ENCODE measurements around the gene FAF1. TPM values are rescaled to one million over a fixed set of nuclear protein-coding genes. Genes with fewer than 3 reads are reported as not detected.
"Not testable (repeated sequence)": the region's sequence is repeated elsewhere in the genome, so short reads cannot be mapped to it uniquely, and the experiment has no call there.

FAF1 gene
- total RNA-seq, 1 donor from 2014 or later = 40.5 TPM

DNA sequence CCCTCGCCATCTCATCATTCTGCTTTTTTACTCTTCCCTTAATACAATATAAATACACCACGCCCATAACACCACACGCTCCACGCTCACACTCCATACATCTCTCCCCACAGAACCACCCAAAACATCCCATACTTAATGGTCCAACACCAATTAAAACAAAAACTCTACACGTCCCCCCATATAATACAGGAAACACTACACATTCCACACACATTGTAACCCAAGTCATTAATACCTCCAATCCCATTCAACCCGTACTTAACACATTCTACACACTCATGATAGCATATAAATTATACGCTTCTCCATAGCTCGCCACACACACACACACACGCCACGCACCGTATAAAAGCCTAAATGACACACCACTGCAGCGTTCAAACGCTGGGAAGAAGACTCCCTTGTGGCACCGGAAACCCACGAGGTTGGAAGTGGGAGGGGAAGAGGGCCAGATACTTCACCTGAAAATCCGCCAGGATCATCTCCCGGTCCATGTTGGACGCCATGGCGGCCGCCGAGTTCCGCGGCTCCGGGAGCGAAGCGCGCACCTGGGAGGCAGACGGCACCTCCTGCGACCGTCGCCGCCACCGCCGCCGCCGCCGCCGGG is 659 bp downstream of the FAF1 start:
- peak; percentile 27 for DNase-seq (ENCODE audit: low spot score)

DNA sequence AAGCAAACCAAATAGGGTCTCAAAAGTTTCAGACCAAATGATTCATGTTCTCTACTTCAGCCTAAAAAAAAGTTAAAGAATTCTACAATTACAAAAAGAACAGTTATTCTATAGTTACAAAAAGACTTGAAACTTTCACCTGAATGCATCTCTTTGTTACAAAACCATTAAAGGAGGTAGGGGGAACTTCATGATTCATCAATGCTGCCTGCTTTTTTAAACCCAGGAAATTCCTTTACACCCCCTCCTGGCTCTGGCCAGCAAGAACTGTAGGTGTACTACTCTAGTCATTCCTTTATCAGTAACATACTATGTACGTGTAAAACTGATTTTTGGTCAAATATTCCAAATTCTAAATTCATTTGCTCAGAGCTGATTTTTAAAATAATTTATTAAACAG is 5.0 kb downstream of the FAF1 start:
- no peak for DNase-seq (ENCODE audit: low spot score)

DNA sequence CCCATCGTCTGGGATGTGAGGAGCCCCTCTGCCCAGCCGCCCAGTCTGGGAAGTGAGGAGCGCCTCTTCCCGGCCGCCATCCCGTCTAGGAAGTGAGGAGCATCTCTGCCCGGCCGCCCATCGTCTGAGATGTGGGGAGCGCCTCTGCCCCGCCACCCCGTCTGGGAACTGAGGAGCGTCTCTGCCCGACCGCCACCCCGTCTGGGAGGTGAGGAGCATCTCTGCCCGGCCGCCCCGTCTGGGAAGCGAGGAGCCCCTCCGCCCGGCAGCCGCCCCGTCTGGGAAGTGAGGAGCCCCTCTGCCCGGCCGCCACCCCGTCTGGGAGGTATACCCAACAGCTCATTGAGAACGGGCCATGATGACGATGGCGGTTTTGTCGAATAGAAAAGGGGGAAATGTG is 7.5 kb downstream of the FAF1 start:
- not testable (repeated sequence) for DNase-seq (ENCODE audit: low spot score)

DNA sequence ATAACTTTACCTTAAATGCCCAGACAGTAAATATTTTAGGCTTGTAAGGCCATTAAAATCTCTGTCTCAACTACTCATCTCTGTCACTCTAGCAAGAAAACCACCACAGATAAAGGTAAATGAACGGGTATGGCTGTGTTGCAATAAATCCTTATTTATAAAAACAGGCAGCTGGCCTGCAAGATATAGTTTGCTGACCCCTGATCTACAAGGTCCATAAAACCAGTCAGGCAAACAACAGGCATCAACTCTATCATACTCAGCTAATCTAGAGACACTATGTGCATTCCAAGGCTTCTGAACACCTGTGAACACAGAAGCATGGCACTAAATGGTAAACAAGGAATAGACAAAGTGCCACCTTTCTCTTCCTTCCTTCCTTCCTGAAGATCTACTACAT is 9.7 kb downstream of the FAF1 start:
- DNase-seq (ENCODE audit: low spot score) = no peak

DNA sequence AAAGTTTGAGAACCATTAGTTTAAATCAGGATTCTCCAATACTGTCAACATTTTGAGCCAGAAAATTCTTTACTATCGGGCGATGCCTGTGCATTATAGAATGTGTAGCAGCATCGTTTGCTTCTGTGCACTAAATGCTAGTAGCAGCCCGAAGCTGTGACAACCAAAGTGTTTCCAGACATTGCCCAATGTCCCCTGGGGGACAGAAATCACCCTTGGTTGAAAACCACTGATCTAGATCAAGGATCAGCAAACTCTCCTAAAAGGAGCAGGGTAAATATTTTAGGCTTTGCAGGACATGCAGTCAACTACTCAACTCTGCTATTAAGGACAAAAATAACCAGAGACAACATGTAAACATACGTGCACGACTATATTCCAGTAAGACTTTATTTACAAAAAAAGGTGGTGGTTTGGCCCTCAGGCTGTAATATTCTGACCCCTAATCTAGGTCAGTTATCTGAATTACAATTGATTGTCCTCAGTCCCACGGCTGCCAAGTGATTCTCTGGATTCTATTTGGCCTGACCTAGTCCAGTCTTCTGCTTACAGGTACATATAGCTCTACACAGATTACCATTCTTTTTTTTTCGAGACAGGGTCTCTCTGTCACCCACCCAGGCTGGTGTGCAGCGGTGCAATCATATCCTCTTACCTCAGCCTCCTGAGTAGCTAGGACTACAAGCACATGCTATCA is 10.6 kb downstream of the FAF1 start:
- no peak for DNase-seq (ENCODE audit: low spot score)

DNA sequence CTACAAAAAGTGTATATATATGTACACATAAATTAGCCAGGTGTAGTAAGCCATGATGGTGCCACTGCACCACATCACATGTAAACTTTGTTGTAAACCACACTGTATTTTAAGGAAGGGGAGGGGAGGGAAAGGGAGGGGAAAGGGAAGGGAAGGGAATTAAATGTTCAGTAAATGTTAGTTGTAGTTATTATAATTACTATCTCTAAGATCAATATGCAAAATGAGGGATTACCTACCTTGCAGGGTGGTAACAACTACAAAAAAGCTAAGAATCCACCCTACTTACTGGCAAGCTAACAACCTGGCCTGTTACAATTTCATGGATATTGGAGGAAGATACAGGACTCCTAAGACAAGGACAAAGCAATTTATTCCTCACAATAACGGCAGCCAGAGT is 17.7 kb downstream of the FAF1 start:
- DNase-seq (ENCODE audit: low spot score) = no peak

DNA sequence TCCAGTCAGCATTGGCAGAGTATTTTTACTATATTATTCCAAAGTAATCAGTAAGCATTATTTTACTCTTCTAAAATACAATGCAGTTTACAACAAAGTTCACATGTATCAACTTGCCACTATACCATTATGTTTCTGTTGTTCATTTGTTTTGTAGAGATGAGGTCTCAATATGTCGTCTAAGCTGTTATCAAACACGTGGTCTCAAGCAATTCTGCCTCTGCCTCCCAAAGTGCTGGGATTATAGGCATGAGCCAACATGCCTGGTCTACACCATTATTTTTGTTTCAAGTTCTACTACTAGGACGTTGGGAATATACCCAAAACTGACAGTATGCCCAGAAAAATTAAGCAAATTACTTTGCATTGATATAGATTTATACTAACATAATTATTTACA is 19.8 kb downstream of the FAF1 start:
- DNase-seq (ENCODE audit: low spot score) = no peak

DNA sequence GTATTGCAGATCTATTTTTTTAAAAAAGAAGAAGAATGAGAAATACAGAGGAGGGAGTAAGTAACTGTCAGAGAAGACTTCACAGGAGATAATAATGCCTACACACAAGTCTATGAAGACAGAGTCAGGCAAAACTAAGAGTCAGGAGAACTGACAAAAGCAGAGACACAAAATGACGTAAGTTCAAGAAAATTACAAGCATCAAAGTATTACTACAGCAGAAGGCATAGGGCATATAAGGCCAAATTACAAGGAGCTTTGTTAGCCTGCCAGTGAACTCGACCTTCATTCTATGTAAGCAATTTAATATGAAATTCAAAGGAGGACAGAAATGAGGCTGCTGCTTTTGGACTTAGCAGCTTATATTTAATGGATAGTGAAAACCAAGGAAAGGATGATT is 23.7 kb downstream of the FAF1 start:
- DNase-seq (ENCODE audit: low spot score) = no peak

DNA sequence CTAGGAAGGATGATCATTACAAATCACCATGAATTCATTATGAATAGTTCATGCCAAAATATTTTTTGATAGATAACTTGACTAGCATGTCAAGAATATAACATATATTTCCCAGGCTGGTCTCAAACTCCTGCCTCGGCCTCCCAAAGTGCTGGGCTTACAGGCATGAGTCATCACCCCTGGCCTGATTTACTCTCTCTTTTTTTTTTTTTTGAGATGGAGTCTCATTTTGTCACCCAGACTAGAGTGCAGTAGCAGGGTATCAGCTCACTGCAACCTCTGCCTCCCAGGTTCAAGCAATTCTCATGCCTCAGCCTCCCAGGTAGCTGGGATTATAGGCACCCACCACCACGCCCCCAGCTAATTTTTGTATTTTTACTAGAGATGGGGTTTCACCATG is 24.8 kb downstream of the FAF1 start:
- DNase-seq (ENCODE audit: low spot score) = not testable (repeated sequence)

DNA sequence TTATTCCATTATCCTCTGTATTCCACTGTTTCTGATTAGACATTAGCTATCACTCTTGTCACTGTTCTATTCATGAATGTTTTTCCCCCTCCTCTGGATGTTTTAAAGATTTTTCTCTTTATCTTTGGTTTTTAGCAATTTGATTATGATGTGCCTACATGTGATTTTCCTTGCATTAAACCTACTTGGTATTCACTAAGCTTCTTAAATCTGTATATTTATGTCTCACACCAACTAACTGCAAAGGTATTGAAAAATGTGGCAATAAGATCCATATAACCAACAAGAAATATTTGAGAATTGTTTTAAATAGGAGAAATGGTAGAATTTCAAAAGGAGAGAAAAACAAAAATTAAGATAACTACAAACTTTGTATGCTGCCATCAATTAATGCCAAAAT is 25.2 kb downstream of the FAF1 start:
- DNase-seq (ENCODE audit: low spot score) = no peak

DNA sequence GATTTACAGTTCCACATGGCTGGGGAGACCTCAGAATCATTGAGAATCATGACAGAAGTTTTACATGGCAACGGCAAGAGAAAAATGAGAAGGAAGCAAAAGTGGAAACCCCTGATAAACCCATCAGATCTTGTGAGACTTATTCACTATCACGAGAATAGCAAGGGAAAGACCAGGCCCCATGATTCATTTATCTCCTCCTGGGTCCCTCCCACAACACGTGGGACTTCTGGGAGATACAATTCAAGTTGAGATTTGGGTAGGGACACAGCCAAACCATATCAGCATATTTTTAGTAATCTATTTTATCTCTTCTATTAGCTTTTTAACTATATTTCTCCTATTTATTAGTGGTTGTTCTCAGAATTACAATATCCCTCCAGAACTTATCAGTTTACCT is 26.3 kb downstream of the FAF1 start:
- DNase-seq (ENCODE audit: low spot score) = not testable (repeated sequence)

DNA sequence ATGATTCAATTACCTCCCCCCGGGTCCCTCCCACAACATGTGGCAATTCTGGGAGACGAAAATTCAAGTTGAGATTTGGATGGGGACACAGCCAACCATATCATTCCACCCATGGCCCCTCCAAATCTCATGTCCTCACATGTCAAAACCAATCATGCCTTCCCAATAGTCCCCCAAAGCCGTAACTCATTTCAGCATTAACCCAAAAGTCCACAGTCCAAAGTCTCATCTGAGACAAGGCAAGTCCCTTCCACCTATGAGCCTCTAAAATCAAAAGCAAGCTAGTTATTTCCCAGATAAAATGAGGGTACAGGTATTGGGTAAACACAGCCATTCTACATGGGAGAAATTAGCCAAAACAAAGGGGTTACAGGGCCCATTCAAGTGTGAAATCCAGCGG is 28.0 kb downstream of the FAF1 start:
- DNase-seq (ENCODE audit: low spot score) = not testable (repeated sequence)

DNA sequence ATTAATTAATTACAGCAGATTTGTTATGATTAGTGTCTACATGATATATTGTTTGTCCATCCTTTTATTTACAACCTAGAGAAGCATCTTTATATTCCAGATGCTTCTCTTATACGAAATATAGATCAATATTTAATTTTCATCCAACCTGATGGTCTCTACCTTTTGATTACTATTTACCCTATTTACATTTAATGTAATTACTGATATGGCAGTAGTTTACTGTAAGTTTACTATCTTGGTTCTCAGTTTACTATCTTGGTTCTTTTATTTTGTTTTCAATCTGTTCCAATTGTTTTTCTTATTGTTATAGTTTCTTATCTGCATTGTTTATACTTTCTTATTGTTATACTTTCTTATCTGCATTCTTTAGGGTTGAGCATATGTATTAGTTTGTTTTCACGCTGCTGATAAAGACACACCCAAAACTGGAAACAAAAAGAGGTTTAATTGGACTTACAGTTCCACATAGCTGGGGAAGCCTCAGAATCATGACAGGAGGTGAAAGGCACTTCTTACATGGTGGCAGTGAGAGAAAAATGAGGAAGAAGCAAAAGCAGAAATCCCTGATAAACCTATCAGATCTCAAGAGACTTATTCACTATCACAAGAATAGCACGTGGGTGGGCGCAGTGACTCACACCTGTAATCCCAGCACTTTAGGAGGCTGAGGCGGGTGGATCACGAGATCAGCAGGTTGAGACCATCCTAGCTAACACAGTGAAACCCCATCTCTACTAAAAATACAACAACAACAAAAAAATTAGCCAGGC is 28.9 kb downstream of the FAF1 start:
- no peak for DNase-seq (ENCODE audit: low spot score)

DNA sequence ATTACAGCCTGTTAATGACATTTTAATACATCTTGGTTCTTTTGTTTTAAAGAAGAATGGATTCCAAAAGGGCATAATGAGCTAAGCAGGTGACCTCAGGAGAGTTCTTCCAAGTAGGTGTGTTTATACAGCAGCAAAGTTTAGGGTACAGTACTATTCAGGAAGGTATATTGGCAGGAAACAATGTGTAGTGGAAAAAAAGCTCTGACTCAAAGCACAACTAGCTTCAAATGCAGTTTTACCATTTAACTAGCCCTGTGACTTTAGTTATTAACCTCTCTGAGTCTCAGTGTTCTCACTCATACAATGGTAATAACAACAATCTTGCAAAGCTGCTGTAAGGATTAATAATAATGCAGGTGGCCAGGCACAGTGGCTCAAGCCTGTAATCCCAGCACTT is 29.9 kb downstream of the FAF1 start:
- DNase-seq (ENCODE audit: low spot score) = no peak

DNA sequence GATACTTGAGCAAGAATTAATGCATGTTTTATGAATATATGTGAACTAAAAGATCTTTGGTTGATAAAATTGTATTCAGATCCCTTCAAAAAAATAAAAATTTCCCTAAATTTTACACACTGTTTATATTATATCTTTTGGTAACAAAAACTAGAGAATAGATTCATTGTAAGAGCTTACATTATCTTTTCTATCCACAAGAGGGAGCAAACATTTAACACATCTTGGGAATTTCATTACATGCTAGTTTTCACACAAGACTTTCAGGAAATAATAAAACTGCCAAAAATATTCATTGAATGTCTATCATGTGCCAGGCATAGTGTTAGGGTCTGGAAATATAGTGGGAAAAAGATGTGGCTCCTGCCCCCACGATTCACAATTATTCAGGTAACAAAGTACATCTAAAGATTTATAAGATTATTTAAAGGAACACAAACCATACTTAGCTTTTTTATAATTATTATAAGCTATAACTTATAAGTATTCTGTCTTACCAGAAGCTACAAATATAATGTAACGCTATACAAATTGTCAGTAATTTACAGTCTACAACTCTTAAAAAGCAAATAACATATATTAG is 30.6 kb downstream of the FAF1 start:
- no peak for DNase-seq (ENCODE audit: low spot score)

DNA sequence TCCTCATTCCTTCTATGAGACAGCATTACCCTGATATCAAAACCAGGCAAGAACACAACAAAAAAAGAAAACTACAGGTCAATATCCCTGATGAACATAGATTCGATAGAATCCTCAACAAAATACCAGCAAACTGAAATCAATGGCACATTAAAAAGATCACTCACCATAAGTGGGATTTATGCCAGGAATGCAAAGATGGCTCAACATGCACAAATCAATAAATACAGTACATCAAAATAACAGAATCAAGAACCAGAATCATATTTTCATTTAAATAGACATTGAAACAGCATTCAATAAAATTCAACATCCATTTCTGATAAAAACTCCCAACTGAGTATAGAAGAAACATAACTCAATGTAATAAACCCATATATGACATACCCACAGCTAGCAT is 36.5 kb downstream of the FAF1 start:
- DNase-seq (ENCODE audit: low spot score) = no peak

DNA sequence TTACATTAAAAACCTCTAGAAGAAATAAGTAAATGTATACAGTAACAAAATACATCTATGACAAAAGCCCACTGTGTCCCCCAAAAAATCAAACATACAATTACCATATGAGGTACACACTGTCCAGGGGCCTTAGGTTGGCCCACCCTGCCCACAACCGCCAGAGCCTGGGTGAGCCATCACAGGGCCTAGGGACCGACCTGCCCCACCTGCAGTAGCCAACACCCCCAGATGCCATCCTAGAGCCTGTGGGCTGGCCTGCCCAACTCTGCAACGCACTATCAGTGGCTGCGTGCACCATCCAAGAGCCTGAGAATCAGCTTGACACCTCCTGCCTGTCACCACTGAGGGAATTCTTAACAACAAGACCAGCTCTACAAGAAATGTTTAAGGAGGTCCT is 39.0 kb downstream of the FAF1 start:
- no peak for DNase-seq (ENCODE audit: low spot score)

DNA sequence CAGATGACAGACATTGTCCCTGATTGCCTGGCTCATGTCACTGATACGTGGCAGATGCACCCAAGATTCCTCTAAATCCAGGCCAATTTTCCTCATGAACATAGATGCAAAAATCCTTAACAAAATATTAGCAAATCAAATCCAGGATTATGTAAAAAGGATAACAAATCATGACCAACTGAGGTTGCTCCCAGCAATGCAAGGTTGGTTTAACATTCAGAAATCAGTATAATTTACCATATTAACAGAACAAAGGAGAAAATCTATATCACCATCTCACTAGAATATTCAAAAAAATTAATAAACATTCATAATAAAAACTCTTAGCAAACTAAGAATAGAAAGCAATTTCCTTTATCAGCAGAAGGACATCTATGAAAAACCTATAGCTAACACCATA is 39.7 kb downstream of the FAF1 start:
- no peak for DNase-seq (ENCODE audit: low spot score)

DNA sequence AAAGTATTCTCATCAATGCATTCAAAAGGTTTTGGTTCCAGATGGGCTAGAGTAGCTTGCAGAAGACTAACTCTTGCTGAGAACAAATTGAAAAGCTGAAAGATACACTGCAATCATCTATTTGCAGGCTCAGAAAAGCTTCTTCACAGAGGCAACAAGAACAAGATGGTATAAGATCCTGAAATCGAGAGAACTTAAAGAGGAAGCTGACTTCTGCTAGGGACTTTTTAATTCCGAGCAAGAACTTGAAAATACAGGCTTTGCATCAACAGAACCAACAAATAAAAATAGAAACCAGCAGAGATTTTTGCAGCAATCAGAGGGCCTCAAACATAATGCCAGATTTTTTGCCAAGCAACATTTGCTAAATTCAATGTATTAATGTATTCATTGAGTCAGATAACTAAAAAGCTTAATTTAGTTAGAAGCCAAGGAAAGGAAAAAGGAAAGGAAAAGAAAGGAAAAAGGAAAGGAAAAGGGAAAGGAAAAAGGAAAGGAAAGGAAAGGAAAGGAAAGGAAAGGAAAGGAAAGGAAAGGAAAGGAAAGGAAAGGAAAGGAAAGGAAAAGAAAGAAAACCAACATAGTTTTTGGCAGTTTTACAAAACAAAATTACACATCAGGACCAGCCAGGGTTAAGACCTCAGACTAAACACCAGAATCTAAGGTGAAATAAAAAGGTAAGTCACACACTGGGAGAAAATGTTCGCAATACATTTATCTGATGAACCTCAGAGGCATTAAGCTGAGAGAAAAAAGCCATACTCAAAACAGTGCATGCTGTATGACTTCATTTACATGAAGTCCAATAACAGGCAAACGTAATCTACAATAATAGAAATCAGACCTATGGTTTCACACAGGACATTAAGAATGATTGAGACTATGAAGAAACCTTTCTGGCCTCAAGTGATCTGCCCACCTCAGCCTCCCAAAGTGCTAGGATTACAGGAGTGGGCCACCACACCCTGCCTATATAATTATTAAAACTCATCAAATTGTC is 42.6 kb downstream of the FAF1 start:
- no peak for DNase-seq (ENCODE audit: low spot score)

DNA sequence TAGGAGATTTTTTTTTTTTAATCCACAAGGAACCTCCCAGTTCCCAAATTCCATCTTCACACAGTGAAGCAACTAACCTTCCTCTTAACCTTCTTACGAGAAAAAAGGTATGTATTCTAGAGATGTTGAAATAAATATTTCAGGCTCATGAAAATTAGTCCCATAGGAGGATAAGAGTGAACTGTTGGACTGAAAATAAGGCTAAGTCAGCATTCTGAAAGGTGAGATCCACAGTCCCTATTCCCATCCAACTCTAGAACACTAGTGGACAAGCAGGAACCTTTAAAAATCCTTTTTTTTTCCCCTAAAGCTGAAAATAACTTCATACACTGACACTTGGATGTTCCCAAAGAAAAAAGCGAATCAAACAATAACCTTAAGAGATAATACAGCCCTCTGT is 44.4 kb downstream of the FAF1 start:
- DNase-seq (ENCODE audit: low spot score) = no peak

DNA sequence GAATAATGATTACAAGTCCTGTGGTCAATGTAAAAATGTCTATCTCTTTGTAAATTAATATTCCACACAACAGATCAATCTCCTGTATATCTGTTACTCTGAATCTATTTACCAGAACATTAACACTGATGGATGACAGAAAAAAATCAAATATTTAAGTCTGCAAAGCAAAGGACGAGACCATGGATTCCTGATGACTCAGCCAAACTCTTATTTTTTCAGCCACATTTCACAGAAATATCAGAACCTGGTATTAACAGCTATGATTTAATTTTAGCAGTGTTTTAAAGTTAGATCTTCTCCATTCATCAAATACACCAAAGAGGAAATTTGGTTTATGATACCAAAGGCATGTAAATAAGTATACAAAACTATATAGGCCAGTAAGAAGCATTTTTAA is 46.1 kb downstream of the FAF1 start:
- no peak for DNase-seq (ENCODE audit: low spot score)

DNA sequence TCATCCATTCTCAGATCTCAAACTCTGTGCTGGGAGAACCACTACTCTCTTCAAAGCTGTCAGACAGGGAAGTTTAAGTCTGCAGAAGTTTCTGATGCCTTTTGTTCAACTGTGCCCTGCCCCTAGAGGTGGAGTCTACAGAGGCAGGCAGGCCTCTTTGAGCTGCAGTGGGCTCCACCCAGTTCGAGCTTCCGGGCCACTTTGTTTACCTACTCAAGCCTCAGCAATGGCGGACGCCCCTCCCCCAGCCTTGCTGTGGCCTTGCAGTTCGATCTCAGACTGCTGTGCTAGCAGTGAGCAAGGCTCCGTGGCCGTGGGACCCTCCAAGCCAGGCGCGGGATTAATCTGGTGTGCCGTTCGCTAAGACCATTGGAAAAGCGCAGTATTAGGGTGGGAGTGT is 49.7 kb downstream of the FAF1 start:
- DNase-seq (ENCODE audit: low spot score) = not testable (repeated sequence)
